Activated T-cell treated with anti-CD3 and anti-CD28 coated beads, Interleukin-2, amount 50 U/mL, for 4 hours (primary cell): Measurements from ENCODE around the gene CHRNA1. TPM values are rescaled to one million over a fixed set of nuclear protein-coding genes. Genes with fewer than 3 reads are reported as not detected.
"Not testable (repeated sequence)": the region's sequence is repeated elsewhere in the genome, so short reads cannot be mapped to it uniquely, and the experiment has no call there.

ENCODE experiments used
- ATAC-seq, 2 donors: fragments of 200-7000 bp; cut with Tn5 transposase; one replicate each; pipeline ENCODE4 v1.10.0; 2021
- DNase-seq: peaks from one replicate; pipeline ENCODE4 v3.0.0-alpha.2; 2020
- H3K27me3 Mint-ChIP-seq: one replicate; pipeline ENCODE4 v1.8.0; 2021; ENCODE audit warnings: low read depth, mixed read lengths
- H3K36me3 Mint-ChIP-seq: one replicate; pipeline ENCODE4 v1.8.0; 2022; ENCODE audit warnings: mixed read lengths; ENCODE audit not compliant: insufficient read depth
- H3K4me1 Mint-ChIP-seq: one replicate; pipeline ENCODE4 v1.8.0; 2021; ENCODE audit warnings: low read depth, mixed read lengths
- H3K4me3 Mint-ChIP-seq: one replicate; pipeline ENCODE4 v1.8.0; 2021; ENCODE audit warnings: mild to moderate bottlenecking, moderate library complexity, mixed read lengths
- H3K9me3 Mint-ChIP-seq: one replicate; pipeline ENCODE4 v1.8.0; 2021; ENCODE audit warnings: mixed read lengths
- total RNA-seq, 3 donors: library from RNA; stranded (reverse); gene quantifications; one replicate each; pipeline ENCODE4 v1.2.1, GENCODE V29; 2021

Gene CHRNA1
- total RNA-seq, 3 donors from 2014 or later, result not detected

- Mint-ChIP-seq H3K27me3 (peaks cover 15% of the 10 kb centered on the region), H3K4me1 (peaks cover 9% of the 10 kb centered on the region), H3K4me3 (no peak overlapping the region)
Measured at GRCh38 chr2:174728096-174728495, 36.2 kb downstream of the CHRNA1 start.

GRCh38 chr2:174726212-174726611 lies 38.1 kb downstream of the CHRNA1 start:
- ATAC-seq (no peak), DNase-seq (no peak)
- peaks cover 9% of the 10 kb centered on the region for H3K4me1 Mint-ChIP-seq
- no peaks in the 10 kb centered on the region for H3K36me3 Mint-ChIP-seq
- H3K4me3 Mint-ChIP-seq, result no peak overlapping the region
- H3K27me3 Mint-ChIP-seq, result peaks cover 15% of the 10 kb centered on the region
- H3K9me3 Mint-ChIP-seq, result no peaks in the 10 kb centered on the region

More at GRCh38 chr2:174728096-174728495, 36.2 kb downstream of the CHRNA1 start:
- no peaks in the 10 kb centered on the region for H3K9me3 Mint-ChIP-seq
- DNase-seq, result no peak
- ATAC-seq, result no peak
- H3K36me3 Mint-ChIP-seq, result no peaks in the 10 kb centered on the region

GRCh38 chr2:174722942-174723592 lies 41.2 kb downstream of the CHRNA1 start:
- H3K4me1 Mint-ChIP-seq, result peaks cover 14% of the 10 kb centered on the region
- H3K27me3 Mint-ChIP-seq, result peaks cover 2% of the 10 kb centered on the region
- DNase-seq (no peak), ATAC-seq (no peak)
- no peak overlapping the region for H3K4me3 Mint-ChIP-seq
- H3K9me3 Mint-ChIP-seq, result no peaks in the 10 kb centered on the region
- no peaks in the 10 kb centered on the region for H3K36me3 Mint-ChIP-seq

- ATAC-seq (no peak), DNase-seq (no peak)
- H3K4me1 Mint-ChIP-seq, result peaks cover 30% of the 10 kb centered on the region
- peaks cover 4% of the 10 kb centered on the region for H3K27me3 Mint-ChIP-seq
- no peak overlapping the region for H3K4me3 Mint-ChIP-seq
- H3K9me3 Mint-ChIP-seq, result no peaks in the 10 kb centered on the region
- no peaks in the 10 kb centered on the region for H3K36me3 Mint-ChIP-seq
Measured at GRCh38 chr2:174719016-174719415, 45.3 kb downstream of the CHRNA1 start.

- no peak overlapping the region for H3K4me3 Mint-ChIP-seq
- H3K27me3 Mint-ChIP-seq, result peaks cover 4% of the 10 kb centered on the region
- ATAC-seq (no peak), DNase-seq (no peak)
- no peaks in the 10 kb centered on the region for H3K36me3 Mint-ChIP-seq
- no peaks in the 10 kb centered on the region for H3K9me3 Mint-ChIP-seq
- H3K4me1 Mint-ChIP-seq, result peaks cover 30% of the 10 kb centered on the region
Measured at GRCh38 chr2:174718591-174718990, 45.7 kb downstream of the CHRNA1 start.

GRCh38 chr2:174717916-174718315 lies 46.4 kb downstream of the CHRNA1 start:
- Mint-ChIP-seq H3K4me3 (no peak overlapping the region), H3K4me1 (peaks cover 30% of the 10 kb centered on the region), H3K9me3 (no peaks in the 10 kb centered on the region), H3K27me3 (peaks cover 4% of the 10 kb centered on the region), H3K36me3 (no peaks in the 10 kb centered on the region)
- ATAC-seq, result no peak
- DNase-seq, result no peak

- DNase-seq (no peak), ATAC-seq (peak; percentile 84 to 90)
- no peaks in the 10 kb centered on the region for H3K9me3 Mint-ChIP-seq
- H3K36me3 Mint-ChIP-seq, result no peaks in the 10 kb centered on the region
- peak overlapping the region; percentile 53 for H3K4me3 Mint-ChIP-seq
- H3K4me1 Mint-ChIP-seq, result peaks cover 30% of the 10 kb centered on the region
- H3K27me3 Mint-ChIP-seq, result peaks cover 4% of the 10 kb centered on the region
Measured at GRCh38 chr2:174717273-174717672, 47.0 kb downstream of the CHRNA1 start.

GRCh38 chr2:174716785-174717184 lies 47.5 kb downstream of the CHRNA1 start:
- ATAC-seq (peak; percentile 28 to 47), DNase-seq (no peak)
- Mint-ChIP-seq H3K4me3 (peak overlapping the region; percentile 53), H3K9me3 (no peaks in the 10 kb centered on the region), H3K27me3 (peaks cover 4% of the 10 kb centered on the region), H3K36me3 (no peaks in the 10 kb centered on the region), H3K4me1 (peaks cover 30% of the 10 kb centered on the region)

- H3K36me3 Mint-ChIP-seq, result no peaks in the 10 kb centered on the region
- no peak for DNase-seq
- H3K9me3 Mint-ChIP-seq, result no peaks in the 10 kb centered on the region
- H3K27me3 Mint-ChIP-seq, result peaks cover 7% of the 10 kb centered on the region
- H3K4me3 Mint-ChIP-seq, result no peak overlapping the region
- H3K4me1 Mint-ChIP-seq, result peaks cover 25% of the 10 kb centered on the region
- no peak for ATAC-seq
Measured at GRCh38 chr2:174713686-174714085, 50.6 kb downstream of the CHRNA1 start.

- no peak for DNase-seq
Measured at GRCh38 chr2:174711206-174711605, 53.1 kb downstream of the CHRNA1 start.

GRCh38 chr2:174709416-174710004 lies 54.8 kb downstream of the CHRNA1 start:
- DNase-seq, H3K4me3 Mint-ChIP-seq, H3K9me3 Mint-ChIP-seq, H3K36me3 Mint-ChIP-seq, H3K4me1 Mint-ChIP-seq, ATAC-seq: not testable (repeated sequence)
- peaks cover 14% of the 10 kb centered on the region for H3K27me3 Mint-ChIP-seq

More at GRCh38 chr2:174711206-174711605, 53.1 kb downstream of the CHRNA1 start:
- H3K4me1 Mint-ChIP-seq, result peaks cover 2% of the 10 kb centered on the region
- peaks cover 11% of the 10 kb centered on the region for H3K27me3 Mint-ChIP-seq
- H3K36me3 Mint-ChIP-seq, result no peaks in the 10 kb centered on the region
- ATAC-seq, result no peak
- no peak overlapping the region for H3K4me3 Mint-ChIP-seq
- H3K9me3 Mint-ChIP-seq, result no peaks in the 10 kb centered on the region

- no peaks in the 10 kb centered on the region for H3K36me3 Mint-ChIP-seq
- ATAC-seq, result no peak
- no peaks in the 10 kb centered on the region for H3K4me1 Mint-ChIP-seq
- no peaks in the 10 kb centered on the region for H3K9me3 Mint-ChIP-seq
- peaks cover 11% of the 10 kb centered on the region for H3K27me3 Mint-ChIP-seq
- no peak overlapping the region for H3K4me3 Mint-ChIP-seq
- DNase-seq, result no peak
Measured at GRCh38 chr2:174708713-174709112, 55.6 kb downstream of the CHRNA1 start.

- Mint-ChIP-seq H3K36me3 (no peaks in the 10 kb centered on the region), H3K9me3 (no peaks in the 10 kb centered on the region), H3K27me3 (peaks cover 11% of the 10 kb centered on the region), H3K4me1 (no peaks in the 10 kb centered on the region), H3K4me3 (no peak overlapping the region)
- ATAC-seq (no peak), DNase-seq (no peak)
Measured at GRCh38 chr2:174705321-174705720, 59.0 kb downstream of the CHRNA1 start.

GRCh38 chr2:174704642-174705041 lies 59.6 kb downstream of the CHRNA1 start:
- Mint-ChIP-seq H3K4me3 (no peak overlapping the region), H3K9me3 (no peaks in the 10 kb centered on the region), H3K27me3 (peaks cover 8% of the 10 kb centered on the region), H3K4me1 (peaks cover 1% of the 10 kb centered on the region), H3K36me3 (no peaks in the 10 kb centered on the region)
- DNase-seq, result no peak
- no peak for ATAC-seq

GRCh38 chr2:174704061-174704460 lies 60.2 kb downstream of the CHRNA1 start:
- DNase-seq, result no peak
- Mint-ChIP-seq H3K4me3 (no peak overlapping the region), H3K27me3 (peaks cover 8% of the 10 kb centered on the region), H3K4me1 (peaks cover 1% of the 10 kb centered on the region), H3K36me3 (no peaks in the 10 kb centered on the region), H3K9me3 (no peaks in the 10 kb centered on the region)
- ATAC-seq, result no peak
